ENCODE measurements around the gene KLC3.
A peak's percentile ranks its signal among the peaks of the same experiment; 100 is the strongest.

KLC3 gene

GRCh38 chr19:45376045-45376724 lies 35.6 kb downstream of the KLC3 start:
- peak; percentile 97 for DNase-seq (ENCODE audit: low read depth)

GRCh38 chr19:45380107-45380506 lies 39.6 kb downstream of the KLC3 start:
- DNase-seq (ENCODE audit: low read depth), result no peak

GRCh38 chr19:45382426-45382825 lies 41.9 kb downstream of the KLC3 start:
- DNase-seq (ENCODE audit: low read depth), result no peak

- no peak for DNase-seq (ENCODE audit: low read depth)
These were observed 45.1 kb downstream of the KLC3 start for GRCh38 chr19:45385392-45386221.

- DNase-seq (ENCODE audit: low read depth), result no peak
These were observed 50.8 kb downstream of the KLC3 start for GRCh38 chr19:45391346-45391745.

GRCh38 chr19:45391871-45392665 lies 51.5 kb downstream of the KLC3 start:
- no peak for DNase-seq (ENCODE audit: low read depth)

GRCh38 chr19:45395821-45396617 lies 55.5 kb downstream of the KLC3 start:
- DNase-seq (ENCODE audit: low read depth), result no peak

GRCh38 chr19:45400192-45400591 lies 59.6 kb downstream of the KLC3 start:
- no peak for DNase-seq (ENCODE audit: low read depth)

All from HS-5 (cell line).